SK-N-SH treated with all-trans-retinoic acid at 6 μM for 48 hours (cell line): ENCODE results near the gene CITED1.

Source experiments
- ATAC-seq: fragments of 200-7000 bp; cut with Tn5 transposase; 3 replicates; pipeline ENCODE4 v1.9.1; 2020; ENCODE audit warnings: mild to moderate bottlenecking, moderate library complexity
- ARNTL ChIP-seq: fragments of 450-650 bp; formaldehyde crosslinking; IDR thresholded peaks from 2 replicates; pipeline ENCODE4 v1.5.0; 2020; ENCODE audit warnings: low read depth, mild to moderate bottlenecking, moderate library complexity, borderline replicate concordance
- BACH2 ChIP-seq: fragments of 250-450 bp; sonication (Bioruptor Pico); IDR thresholded peaks from 2 replicates; pipeline ENCODE4 v1.9.0; 2021; ENCODE audit warnings: mild to moderate bottlenecking, borderline replicate concordance
- CSDC2 ChIP-seq: fragments of 250-450 bp; sonication (Bioruptor Pico); IDR thresholded peaks from 2 replicates; pipeline ENCODE4 v1.5.0; 2020; ENCODE audit warnings: mild to moderate bottlenecking, moderate library complexity
- ESRRG ChIP-seq: fragments of 250-450 bp; sonication (Bioruptor Pico); IDR thresholded peaks from 2 replicates; pipeline ENCODE4 v1.6.1; 2021; ENCODE audit warnings: mild to moderate bottlenecking
- GLIS3 ChIP-seq: fragments of 250-450 bp; sonication (Bioruptor Pico); IDR thresholded peaks from 2 replicates; pipeline ENCODE4 v1.5.0; 2020; ENCODE audit warnings: mild to moderate bottlenecking, moderate library complexity
- ISL1 ChIP-seq: fragments of 250-450 bp; sonication (Bioruptor Pico); IDR thresholded peaks from 2 replicates; pipeline ENCODE4 v2.1.2; 2022; ENCODE audit warnings: mild to moderate bottlenecking, moderate library complexity
- PPARA ChIP-seq: fragments of 250-450 bp; sonication (Bioruptor Pico); IDR thresholded peaks from 2 replicates; pipeline ENCODE4 v1.5.0; 2020; ENCODE audit warnings: mild to moderate bottlenecking, borderline replicate concordance
- RARB ChIP-seq: fragments of 250-450 bp; sonication (Bioruptor Pico); IDR thresholded peaks from 2 replicates; pipeline ENCODE4 v1.8.0; 2021; ENCODE audit warnings: mild to moderate bottlenecking, moderate library complexity
- SNAI2 ChIP-seq: fragments of 250-450 bp; sonication (Bioruptor Pico); IDR thresholded peaks from 2 replicates; pipeline ENCODE4 v1.5.0; 2020; ENCODE audit warnings: mild to moderate bottlenecking, moderate library complexity
- TCF4 ChIP-seq: fragments of 250-450 bp; sonication (Bioruptor Pico); IDR thresholded peaks from 2 replicates; pipeline ENCODE4 v1.8.0; 2021; ENCODE audit warnings: mild to moderate bottlenecking, moderate library complexity, borderline replicate concordance
- TOX ChIP-seq: fragments of 250-450 bp; sonication (Bioruptor Pico); IDR thresholded peaks from 2 replicates; pipeline ENCODE4 v1.8.0; 2021; ENCODE audit warnings: mild to moderate bottlenecking, moderate library complexity, borderline replicate concordance
- ZC3H10 ChIP-seq: fragments of 250-450 bp; sonication (Bioruptor Pico); IDR thresholded peaks from 2 replicates; pipeline ENCODE4 v1.5.1; 2021; ENCODE audit warnings: mild to moderate bottlenecking, moderate library complexity
- ZFP3 ChIP-seq: fragments of 250-450 bp; sonication (Bioruptor Pico); IDR thresholded peaks from 2 replicates; pipeline ENCODE4 v1.5.0; 2020; ENCODE audit warnings: mild to moderate bottlenecking, moderate library complexity
- ZFP30 ChIP-seq: fragments of 450-650 bp; formaldehyde crosslinking; IDR thresholded peaks from 2 replicates; pipeline ENCODE4 v1.5.0; 2022; ENCODE audit warnings: mild to moderate bottlenecking, moderate library complexity
- ZNF565 ChIP-seq: fragments of 450-650 bp; formaldehyde crosslinking; conservative IDR thresholded peaks from 2 replicates; pipeline ENCODE4 v1.5.0; 2020; ENCODE audit warnings: low read depth, mild to moderate bottlenecking, moderate library complexity
- ZNF70 ChIP-seq: fragments of 450-650 bp; formaldehyde crosslinking; IDR thresholded peaks from 2 replicates; pipeline ENCODE4 v1.5.0; 2020; ENCODE audit warnings: mild to moderate bottlenecking, moderate library complexity
- ZNF8 ChIP-seq: fragments of 450-650 bp; formaldehyde crosslinking; IDR thresholded peaks from 2 replicates; pipeline ENCODE4 v1.5.0; 2020; ENCODE audit warnings: mild to moderate bottlenecking, moderate library complexity
- TF ChIP-seq, protein P1 (sequence below): fragments of 250-450 bp; sonication (Bioruptor Pico); IDR thresholded peaks from 2 replicates; pipeline ENCODE4 v1.5.0; 2020; ENCODE audit warnings: mild to moderate bottlenecking, moderate library complexity
- TF ChIP-seq, protein P2 (sequence below): fragments of 250-450 bp; sonication (Bioruptor Pico); IDR thresholded peaks from 2 replicates; pipeline ENCODE4 v1.5.1; 2021; ENCODE audit warnings: mild to moderate bottlenecking, moderate library complexity
- TF ChIP-seq, protein P3 (sequence below): fragments of 250-450 bp; sonication (Bioruptor Pico); IDR thresholded peaks from 2 replicates; pipeline ENCODE4 v1.5.1; 2020; ENCODE audit warnings: low read depth, mild to moderate bottlenecking, moderate library complexity
- TF ChIP-seq, protein P4 (sequence below): fragments of 250-450 bp; sonication (Bioruptor Pico); IDR thresholded peaks from 2 replicates; pipeline ENCODE4 v1.8.0; 2020; ENCODE audit warnings: mild to moderate bottlenecking, moderate library complexity, borderline replicate concordance
- TF ChIP-seq, protein P5 (sequence below): fragments of 250-450 bp; sonication (Bioruptor Pico); IDR thresholded peaks from 2 replicates; pipeline ENCODE4 v1.8.0; 2021; ENCODE audit warnings: low read depth, mild to moderate bottlenecking, moderate library complexity, borderline replicate concordance

The CITED1 gene

DNA sequence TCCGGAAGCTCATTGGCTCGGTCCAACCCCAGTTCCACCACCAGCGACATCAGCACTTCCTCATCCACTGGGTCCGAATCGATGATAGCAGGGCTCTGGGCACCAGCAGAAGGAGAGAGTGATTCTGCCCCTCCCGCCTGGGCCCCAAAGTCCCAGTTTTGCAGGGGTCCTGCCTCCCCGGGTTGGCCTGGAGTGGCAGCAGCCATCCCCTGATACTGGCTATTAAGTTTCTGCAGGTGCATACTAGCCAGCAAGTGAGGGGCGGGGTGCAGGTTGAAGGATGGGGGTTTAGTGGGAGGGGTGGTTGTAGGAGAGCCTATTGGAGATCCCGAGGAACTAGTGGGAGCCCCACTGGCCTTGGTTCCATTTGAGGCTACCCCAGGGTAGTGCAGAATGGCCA is 3.9 kb downstream of the CITED1 start:
- no peak for ATAC-seq
- no peak for TF ChIP-seq ZNF565 (CRISPR knock-in tag)
- no peak for TF ChIP-seq ZFP30 (CRISPR knock-in tag)
- TF ChIP-seq, protein P1, sequence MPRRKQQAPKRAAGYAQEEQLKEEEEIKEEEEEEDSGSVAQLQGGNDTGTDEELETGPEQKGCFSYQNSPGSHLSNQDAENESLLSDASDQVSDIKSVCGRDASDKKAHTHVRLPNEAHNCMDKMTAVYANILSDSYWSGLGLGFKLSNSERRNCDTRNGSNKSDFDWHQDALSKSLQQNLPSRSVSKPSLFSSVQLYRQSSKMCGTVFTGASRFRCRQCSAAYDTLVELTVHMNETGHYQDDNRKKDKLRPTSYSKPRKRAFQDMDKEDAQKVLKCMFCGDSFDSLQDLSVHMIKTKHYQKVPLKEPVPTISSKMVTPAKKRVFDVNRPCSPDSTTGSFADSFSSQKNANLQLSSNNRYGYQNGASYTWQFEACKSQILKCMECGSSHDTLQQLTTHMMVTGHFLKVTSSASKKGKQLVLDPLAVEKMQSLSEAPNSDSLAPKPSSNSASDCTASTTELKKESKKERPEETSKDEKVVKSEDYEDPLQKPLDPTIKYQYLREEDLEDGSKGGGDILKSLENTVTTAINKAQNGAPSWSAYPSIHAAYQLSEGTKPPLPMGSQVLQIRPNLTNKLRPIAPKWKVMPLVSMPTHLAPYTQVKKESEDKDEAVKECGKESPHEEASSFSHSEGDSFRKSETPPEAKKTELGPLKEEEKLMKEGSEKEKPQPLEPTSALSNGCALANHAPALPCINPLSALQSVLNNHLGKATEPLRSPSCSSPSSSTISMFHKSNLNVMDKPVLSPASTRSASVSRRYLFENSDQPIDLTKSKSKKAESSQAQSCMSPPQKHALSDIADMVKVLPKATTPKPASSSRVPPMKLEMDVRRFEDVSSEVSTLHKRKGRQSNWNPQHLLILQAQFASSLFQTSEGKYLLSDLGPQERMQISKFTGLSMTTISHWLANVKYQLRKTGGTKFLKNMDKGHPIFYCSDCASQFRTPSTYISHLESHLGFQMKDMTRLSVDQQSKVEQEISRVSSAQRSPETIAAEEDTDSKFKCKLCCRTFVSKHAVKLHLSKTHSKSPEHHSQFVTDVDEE (CRISPR knock-in tag): no peak
- TF ChIP-seq ESRRG (CRISPR knock-in tag): no peak
- TF ChIP-seq ZFP3 (CRISPR knock-in tag): no peak
- no peak for TF ChIP-seq ARNTL (CRISPR knock-in tag)
- no peak for TF ChIP-seq ZNF8 (CRISPR knock-in tag)
- TF ChIP-seq RARB (CRISPR knock-in tag): no peak
- no peak for TF ChIP-seq ISL1 (CRISPR knock-in tag)
- TF ChIP-seq SNAI2 (CRISPR knock-in tag): no peak
- TF ChIP-seq, protein P2, sequence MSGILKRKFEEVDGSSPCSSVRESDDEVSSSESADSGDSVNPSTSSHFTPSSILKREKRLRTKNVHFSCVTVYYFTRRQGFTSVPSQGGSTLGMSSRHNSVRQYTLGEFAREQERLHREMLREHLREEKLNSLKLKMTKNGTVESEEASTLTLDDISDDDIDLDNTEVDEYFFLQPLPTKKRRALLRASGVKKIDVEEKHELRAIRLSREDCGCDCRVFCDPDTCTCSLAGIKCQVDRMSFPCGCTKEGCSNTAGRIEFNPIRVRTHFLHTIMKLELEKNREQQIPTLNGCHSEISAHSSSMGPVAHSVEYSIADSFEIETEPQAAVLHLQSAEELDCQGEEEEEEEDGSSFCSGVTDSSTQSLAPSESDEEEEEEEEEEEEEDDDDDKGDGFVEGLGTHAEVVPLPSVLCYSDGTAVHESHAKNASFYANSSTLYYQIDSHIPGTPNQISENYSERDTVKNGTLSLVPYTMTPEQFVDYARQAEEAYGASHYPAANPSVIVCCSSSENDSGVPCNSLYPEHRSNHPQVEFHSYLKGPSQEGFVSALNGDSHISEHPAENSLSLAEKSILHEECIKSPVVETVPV (CRISPR knock-in tag): no peak
- no peak for TF ChIP-seq GLIS3 (CRISPR knock-in tag)
- no peak for TF ChIP-seq CSDC2 (CRISPR knock-in tag)
- TF ChIP-seq PPARA: no peak
- TF ChIP-seq, protein P3, sequence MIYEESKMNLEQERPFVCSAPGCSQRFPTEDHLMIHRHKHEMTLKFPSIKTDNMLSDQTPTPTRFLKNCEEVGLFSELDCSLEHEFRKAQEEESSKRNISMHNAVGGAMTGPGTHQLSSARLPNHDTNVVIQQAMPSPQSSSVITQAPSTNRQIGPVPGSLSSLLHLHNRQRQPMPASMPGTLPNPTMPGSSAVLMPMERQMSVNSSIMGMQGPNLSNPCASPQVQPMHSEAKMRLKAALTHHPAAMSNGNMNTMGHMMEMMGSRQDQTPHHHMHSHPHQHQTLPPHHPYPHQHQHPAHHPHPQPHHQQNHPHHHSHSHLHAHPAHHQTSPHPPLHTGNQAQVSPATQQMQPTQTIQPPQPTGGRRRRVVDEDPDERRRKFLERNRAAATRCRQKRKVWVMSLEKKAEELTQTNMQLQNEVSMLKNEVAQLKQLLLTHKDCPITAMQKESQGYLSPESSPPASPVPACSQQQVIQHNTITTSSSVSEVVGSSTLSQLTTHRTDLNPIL: no peak

DNA sequence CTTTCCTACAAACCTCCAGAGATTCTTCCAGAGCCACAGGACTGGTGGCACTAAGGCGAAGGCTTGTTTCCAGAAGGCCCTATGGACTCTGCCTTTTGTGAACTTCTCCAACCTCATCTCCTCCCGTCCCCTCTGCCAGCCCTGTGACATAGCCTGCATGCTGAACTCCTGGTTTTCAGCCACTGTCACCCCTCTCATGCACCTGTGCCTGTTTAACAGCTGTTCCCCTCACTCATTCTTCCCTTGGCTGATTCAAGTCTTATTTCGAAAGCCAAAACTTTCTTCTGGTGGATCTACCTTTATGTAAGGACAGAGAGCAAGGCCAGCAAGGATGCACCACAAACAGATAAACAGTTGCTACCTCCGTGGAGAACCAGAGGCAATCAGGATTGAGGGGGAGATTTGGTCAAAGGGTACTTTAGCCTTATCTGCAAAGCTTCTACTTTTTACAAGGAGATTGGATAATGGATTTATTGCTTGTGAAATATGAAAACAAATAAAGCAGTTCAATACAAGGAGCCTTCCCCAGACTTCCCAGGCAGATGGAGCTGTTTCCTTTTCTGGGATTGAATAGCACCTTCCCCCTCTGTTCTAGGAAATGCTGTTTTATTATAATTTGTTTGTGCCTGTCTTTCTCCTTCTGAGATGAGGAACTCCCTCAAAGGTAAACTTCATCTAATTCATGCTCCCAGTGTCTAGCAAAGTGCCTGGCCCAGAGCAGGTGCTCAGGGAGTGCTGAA is 5.7 kb downstream of the CITED1 start:
- ATAC-seq: no peak
- TF ChIP-seq GLIS3 (CRISPR knock-in tag) (no peak), ZFP30 (CRISPR knock-in tag) (no peak), ZNF8 (CRISPR knock-in tag) (no peak), ZFP3 (CRISPR knock-in tag) (no peak), ISL1 (CRISPR knock-in tag) (no peak), PPARA (no peak), TOX (CRISPR knock-in tag) (no peak), BACH2 (CRISPR knock-in tag) (no peak), RARB (CRISPR knock-in tag) (no peak), ZC3H10 (CRISPR knock-in tag) (no peak), TCF4 (CRISPR knock-in tag) (no peak), ZNF70 (no peak), ARNTL (CRISPR knock-in tag) (no peak), ZNF565 (CRISPR knock-in tag) (no peak), SNAI2 (CRISPR knock-in tag) (no peak)
- TF ChIP-seq, protein P1 (CRISPR knock-in tag): no peak
- TF ChIP-seq, protein P4, sequence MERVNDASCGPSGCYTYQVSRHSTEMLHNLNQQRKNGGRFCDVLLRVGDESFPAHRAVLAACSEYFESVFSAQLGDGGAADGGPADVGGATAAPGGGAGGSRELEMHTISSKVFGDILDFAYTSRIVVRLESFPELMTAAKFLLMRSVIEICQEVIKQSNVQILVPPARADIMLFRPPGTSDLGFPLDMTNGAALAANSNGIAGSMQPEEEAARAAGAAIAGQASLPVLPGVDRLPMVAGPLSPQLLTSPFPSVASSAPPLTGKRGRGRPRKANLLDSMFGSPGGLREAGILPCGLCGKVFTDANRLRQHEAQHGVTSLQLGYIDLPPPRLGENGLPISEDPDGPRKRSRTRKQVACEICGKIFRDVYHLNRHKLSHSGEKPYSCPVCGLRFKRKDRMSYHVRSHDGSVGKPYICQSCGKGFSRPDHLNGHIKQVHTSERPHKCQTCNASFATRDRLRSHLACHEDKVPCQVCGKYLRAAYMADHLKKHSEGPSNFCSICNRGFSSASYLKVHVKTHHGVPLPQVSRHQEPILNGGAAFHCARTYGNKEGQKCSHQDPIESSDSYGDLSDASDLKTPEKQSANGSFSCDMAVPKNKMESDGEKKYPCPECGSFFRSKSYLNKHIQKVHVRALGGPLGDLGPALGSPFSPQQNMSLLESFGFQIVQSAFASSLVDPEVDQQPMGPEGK (CRISPR knock-in tag): no peak
- TF ChIP-seq, protein P3: no peak
- TF ChIP-seq, protein P5, sequence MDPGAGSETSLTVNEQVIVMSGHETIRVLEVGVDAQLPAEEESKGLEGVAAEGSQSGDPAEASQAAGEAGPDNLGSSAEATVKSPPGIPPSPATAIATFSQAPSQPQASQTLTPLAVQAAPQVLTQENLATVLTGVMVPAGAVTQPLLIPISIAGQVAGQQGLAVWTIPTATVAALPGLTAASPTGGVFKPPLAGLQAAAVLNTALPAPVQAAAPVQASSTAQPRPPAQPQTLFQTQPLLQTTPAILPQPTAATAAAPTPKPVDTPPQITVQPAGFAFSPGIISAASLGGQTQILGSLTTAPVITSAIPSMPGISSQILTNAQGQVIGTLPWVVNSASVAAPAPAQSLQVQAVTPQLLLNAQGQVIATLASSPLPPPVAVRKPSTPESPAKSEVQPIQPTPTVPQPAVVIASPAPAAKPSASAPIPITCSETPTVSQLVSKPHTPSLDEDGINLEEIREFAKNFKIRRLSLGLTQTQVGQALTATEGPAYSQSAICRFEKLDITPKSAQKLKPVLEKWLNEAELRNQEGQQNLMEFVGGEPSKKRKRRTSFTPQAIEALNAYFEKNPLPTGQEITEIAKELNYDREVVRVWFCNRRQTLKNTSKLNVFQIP (CRISPR knock-in tag): no peak
